ENCODE results near the gene NDST1.
"Not testable (repeated sequence)": the region's sequence is repeated elsewhere in the genome, so short reads cannot be mapped to it uniquely, and the experiment has no call there.

Gene NDST1

DNA sequence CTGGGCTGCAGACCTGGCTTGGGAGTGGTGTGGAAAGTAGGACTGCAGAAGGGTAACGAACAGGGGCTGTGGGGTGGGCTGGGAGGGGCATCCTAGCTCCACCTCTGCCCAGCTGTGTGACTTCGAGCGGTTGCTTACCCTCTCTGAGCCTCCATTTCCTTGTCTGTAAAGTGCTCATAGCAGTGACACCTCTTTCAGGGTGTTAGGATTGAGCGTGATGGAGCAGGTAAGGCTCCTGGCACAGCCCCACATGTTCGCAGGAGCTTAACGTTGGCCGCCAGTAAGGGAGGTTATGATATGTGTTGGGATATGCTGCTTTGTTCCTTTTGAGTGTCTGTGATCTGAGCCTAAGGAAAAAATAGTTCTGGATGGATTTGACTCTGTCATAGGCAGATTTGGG, 2.1 kb downstream of the NDST1 start:
- DNase-seq: no peak

DNA sequence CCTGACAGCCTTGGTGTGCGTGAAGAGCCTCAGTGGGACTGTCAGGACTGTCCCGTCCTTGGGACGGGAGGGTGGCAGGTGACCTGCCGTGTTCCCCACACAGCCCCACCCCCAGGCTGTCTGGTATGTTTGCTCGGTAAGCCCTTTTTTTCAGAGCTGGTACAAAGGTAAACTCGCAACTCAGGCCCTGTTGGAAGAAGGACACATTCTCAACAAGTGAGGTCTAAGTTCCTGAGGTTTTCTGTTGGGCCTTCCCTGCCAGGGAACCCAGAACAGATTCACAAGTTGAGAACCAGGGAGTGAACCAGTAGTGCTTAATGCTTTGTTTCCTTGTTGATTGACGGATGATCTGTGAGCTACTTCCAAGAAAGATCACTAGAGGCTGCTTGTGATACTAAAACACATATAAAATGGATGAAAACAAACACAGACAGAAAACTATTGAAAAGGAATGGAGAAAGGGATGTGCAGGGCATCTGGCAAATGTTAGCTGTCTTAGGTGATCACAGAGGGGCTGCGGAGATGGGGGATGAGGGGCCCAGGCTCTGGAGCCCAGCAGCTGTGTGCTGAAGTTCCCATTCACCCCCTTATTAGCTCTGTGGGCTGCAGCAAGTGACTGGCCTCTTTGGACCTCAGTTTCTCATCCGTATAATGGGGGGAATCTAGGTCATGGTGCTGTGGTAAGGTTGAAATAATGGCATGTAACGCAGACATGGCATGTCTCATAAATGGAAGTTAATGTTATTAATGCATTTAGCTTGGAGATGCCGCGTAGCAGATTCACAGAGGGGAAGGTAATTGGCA, 2.7 kb downstream of the NDST1 start:
- DNase-seq: no peak

DNA sequence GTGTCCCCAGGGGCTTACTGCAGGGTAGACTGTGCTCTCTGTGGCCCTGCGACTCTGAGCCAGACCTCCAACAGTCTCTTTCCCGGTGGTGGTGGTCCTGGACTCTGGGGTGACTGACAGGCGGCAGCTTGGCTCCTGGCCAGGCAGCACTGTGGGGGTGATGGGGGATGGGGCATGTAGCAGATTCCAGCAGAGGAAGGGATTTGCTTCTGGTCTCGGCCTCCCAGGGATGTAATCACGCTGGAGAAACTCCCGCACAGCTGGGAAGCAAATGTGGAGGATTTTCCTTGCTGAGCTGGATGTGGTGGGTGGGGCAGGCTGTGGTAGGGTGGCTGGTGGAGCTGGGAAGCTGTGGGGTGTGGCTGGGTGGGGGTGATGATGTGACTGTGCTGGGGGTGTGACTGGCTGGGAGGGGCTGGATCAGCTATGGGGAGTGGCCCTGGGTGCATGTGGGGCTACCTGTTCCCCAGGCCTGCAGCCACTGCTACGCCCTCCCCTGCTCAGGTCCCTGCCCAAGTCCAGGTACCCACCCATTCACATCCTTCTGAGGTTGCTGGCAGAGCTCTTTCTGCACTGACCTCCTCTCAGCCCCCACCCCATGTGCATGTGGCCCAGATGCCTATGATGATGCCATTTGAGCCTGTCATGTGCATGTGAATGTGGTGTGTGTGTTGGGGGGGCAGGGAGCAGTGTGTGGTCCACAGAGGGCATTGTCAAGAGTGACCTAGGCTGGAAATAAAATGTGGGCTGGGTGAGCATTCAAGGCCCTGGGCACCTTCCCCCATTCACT, 3.8 kb downstream of the NDST1 start:
- no peak for DNase-seq

DNA sequence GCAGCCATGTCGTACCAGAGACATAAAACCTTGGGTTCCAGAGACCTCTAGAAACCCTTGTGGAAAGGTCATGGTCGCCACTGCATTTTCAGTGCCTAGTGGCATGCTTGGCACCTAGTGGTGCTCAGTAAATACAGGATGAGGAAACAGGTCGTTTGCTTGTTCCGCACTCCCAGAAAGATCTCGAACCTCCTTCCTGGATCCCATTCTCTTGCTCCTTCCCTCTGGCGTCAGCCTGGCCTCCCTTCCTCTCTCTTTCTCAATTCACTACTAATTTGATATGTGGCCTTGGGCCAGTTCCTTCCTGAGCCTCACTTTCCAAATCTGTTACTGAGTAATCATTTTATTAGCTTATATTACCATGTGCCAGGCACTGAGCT, 4.4 kb downstream of the NDST1 start:
- no peak for DNase-seq

DNA sequence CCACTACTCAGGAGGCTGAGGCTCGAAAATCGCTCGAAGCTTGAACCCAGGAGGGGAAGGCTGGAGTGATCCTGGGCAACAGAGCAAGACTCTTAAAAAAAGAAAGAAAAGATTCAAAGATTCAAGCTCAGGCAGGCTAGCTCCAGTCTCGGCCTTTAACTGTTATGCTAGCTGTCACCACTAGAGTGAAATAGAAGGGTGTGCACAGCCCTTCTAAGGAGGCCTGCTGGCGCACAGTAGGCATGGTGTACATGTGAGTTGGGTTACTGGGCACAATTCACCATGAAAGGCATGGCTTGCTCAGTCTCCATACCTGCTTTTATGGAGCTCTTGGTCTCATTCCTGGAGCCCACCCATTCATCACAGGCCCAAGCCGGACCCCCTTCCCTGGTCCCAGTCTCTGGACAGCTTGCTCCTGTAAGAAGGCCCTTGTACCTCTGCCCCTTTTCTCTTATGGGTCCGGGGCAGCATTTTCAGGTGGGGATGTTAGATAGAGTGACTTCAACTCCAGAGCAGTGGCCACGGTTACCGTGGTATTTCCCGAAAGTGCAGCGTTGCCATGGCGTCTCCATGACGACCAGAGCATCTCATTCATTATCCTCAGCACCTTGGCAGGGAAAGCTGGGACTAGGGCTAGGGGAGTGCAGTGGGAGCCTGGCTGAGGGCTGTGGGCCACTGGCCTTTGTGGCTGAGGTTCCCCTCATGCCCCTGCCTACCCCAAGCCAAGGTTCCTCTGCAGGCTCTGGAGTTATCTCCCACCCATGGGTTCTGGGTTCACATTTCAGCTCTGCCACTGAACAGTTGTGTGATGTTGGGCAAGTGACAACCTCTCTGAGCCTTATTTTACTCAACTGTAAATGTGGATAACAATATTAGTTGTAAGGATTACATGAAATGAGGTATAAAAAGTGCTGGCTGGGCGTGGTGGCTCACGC, 5.7 kb downstream of the NDST1 start:
- no peak for DNase-seq

DNA sequence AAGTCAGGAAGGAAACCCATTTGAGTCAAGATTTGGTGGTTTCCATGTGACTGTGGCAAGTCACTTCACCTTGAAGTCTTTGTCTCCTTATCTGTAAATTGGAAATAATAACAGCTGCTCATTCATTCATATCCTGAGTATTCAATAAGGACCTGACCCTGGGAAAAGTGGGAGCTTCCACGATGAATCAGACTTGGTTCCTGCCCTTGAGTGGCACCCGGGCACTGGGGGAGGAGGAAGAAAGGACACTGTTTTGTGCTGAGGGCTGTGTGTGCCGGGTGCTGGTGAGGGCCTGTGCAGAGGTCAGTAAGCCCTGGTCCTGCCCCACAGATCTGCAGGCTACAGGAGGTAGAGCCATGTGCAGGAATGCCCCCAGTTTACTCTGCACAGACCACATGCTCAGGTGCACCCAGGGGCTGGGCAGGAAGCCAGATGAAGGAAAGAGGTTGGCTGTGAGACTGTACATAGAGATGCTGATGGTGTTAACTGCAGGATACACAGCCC, 6.8 kb downstream of the NDST1 start:
- no peak for DNase-seq

DNA sequence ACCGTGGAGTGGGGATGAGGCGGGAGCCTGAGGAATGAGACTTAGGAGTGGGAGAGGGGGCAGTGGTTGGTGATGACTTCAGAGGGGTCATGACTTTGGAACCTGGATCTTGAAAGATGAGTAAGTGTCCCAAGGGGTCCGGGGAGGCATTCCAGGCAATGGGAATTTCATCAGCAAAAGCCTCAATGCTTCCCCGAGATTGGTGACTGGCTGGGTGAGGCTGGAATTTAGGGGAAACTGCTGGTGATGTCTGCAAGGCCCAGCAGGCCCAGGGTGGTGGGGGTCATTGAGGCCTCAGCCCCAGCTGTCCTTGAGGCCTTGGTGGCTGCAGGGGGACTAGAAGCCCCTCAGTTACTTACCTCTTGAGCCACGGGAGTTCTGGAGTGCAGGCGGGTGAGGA, 7.5 kb downstream of the NDST1 start:
- DNase-seq: no peak

DNA sequence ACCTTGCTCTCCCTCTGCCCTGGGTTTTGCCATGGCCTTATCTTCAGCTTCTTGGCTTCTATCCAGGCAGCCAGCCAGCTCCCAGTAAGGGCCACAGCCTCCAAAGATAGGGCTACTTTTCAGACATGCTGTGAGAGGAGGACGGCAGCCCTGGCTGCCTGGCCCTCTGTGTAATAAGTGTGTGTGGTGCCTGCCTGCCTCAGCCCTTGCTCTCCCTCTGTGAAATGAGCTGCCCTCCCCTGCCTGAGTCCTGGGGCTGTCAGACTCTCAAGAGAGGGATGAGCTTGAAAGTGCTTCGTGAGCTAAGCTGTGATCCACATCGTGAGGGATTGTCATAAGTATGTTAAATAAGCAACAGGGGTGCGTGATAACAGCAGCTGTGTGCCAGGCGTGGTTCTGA, 8.1 kb downstream of the NDST1 start:
- no peak for DNase-seq

DNA sequence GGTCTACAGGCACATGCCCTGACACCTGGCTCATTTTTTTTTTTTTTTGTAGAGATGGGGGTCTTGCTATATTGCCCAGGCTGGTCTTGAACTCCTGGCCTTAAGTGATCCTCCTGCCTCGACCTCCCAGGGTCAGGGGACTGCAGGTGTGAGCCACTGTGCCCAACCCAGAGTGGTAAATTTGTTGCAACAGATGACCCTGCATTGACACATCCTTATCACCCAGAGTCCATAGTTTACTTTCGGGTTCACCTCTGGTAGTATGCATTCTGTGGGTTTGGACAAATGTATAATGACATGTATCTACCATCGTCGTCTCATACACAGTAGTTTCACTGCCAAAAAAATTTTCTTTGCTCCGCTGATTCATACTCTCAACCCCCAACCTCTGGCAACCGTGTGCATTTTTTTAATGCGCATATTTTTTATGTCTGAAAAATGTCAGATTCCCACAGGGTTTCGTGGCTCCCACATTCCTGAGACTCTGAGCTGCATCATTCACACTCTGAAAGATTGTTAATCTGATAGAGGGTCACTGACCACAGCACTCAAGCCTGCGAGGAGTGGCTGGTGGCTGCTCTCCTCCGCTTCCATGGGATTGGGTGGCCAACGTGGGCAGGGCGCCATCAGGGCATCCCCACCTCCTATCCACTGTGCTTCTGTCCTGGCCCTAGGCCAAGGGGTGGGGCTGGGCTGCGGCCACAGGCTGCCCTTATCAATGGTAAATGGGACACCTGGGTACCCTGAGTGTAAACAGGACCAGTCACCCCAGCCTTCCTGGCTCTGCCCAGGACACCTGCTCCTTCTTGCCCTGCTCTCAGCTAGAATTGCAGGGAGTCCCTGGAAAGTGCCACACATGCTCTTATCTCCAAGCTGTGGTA, 9.6 kb downstream of the NDST1 start:
- no peak for DNase-seq

DNA sequence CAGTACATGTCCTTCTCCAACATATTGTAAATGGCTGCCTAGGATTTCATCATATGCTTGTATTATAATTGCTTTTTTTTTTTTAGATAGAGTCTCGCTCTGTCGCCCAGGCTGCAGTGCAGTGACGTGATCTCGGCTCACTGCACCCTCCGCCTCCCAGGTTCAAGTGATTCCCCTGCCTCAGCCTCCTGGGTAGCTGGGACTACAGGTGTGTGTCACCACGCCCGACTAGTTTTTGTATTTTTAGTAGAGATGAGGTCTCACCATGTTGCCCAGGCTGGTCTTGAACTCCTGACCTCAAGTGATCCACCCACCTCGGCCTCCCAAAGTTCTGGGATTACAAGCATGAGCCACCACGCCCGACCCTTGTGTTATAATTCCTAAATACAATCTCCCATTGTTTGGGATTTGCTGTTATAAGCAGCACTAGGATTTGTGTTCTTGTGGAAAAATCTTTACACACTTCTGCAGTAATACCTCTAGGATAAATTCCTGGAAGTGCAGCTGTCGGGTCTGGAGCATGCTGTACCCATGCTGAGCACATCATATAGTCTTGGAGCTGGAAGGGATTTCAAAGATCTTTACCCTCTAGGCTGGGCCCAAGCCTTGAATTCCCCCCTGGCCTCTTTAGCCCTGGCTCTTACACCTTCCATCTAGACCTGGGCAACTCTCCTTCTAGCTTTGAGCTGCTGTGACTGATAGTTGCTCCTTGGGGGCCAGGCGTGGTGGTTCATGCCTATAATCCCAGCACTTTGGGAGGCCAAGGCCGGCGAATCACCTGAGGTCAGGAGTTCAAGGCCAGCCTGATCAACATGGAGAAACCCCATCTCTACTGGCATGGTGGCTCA, 11.0 kb downstream of the NDST1 start:
- DNase-seq: not testable (repeated sequence)

DNA sequence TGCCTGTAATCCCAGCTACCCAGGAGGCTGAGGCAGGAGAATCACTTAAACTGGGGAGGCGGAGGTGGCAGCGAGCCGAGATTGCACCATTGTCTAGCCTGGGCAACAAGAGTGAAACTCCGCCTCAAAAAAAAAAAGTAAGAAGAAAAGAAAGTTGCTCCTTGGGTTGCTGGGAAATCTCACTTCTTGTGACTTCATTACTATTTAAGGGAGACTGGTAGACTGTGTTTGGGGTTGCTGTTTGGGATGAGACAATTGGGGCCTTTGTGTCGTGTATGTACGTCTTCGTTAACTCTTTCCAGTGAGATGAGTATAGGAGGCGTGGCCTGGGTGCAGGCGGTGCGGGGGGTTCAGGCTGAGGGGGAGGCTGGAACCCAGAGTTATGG, 11.6 kb downstream of the NDST1 start:
- DNase-seq: no peak

DNA sequence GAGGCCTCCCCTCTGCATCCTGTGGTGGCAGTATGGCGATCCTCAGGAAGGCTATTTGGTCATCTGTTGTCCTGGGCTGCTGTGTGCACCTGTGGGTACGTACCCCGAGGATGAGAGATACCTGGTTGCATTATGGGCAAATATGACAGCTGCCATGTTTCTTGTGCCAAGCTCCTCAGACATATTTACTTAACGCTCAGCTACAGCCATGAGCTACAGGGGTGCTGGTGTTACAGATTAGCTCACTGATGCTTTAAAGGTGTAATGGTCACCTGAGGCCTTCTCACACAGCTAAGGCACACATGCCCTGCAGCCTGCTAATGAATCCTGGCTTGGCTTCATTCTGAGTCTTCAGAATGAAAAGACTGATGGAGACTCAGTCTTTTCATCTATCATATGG, 12.0 kb downstream of the NDST1 start:
- no peak for DNase-seq

DNA sequence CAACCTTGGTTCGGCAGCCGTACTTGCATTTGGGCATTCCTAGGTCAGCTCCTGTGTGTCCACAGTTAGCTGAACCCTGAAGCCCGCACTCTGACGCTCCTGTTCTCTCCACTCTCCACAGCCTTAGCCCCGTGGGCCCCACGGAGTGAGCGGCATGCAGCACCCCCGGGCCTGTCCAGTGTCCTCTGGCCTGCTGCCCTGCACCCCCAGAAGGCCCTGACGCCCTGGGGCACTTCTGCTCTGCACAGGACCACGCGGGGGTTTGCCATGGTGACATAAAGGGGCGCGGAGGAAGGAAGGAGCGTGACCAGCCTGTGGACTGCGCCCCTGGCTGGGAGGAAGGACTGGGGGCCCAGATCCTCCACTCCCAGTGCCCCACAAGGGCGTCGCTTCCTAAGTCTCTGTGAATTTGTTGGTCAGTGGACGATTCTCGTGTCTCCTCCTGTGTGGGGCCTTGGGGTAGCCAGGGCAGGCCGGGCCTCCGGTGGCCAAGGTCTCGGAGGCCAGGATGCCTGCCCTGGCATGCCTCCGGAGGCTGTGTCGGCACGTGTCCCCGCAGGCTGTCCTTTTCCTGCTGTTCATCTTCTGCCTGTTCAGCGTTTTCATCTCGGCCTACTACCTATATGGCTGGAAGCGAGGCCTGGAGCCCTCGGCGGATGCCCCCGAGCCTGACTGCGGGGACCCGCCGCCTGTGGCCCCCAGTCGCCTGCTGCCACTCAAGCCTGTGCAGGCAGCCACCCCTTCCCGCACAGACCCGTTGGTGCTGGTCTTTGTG, 13.0 kb downstream of the NDST1 start:
- DNase-seq: no peak

DNA sequence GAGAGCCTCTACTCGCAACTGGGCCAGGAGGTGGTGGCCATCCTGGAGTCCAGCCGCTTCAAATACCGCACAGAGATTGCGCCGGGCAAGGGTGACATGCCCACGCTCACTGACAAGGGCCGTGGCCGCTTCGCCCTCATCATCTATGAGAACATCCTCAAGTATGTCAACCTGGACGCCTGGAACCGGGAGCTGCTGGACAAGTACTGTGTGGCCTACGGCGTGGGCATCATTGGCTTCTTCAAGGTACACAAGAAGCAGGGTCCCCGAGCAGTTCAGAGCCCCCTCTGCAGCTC, 13.5 kb downstream of the NDST1 start:
- DNase-seq: no peak

DNA sequence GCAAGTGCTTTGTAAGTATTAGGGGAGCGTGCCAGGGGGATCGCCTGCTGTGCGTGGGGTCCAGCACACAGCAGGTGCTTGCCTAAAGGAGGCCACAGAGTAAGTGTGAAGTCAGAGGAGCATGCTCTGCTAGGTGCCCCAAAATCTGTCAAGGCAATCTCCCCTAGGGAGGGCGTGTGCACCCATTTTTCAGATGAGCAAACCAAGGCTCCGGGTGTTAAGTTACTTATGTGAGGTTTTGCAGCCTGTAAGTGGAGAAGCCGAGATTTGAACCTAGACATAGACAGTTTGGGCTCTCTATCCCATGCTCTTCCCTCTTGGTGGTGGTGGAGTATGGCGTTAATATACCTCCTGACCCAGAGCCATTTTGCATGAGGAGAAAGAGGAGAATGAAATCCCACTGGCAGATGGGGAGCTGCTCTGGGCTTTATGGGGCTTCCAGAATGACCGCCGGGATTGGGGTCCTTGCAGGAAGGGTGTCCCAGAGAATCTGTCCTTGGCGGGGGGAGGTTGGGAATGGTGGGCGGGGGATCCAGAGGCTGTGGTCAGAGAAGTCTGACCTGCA, 14.1 kb downstream of the NDST1 start:
- DNase-seq: no peak

DNA sequence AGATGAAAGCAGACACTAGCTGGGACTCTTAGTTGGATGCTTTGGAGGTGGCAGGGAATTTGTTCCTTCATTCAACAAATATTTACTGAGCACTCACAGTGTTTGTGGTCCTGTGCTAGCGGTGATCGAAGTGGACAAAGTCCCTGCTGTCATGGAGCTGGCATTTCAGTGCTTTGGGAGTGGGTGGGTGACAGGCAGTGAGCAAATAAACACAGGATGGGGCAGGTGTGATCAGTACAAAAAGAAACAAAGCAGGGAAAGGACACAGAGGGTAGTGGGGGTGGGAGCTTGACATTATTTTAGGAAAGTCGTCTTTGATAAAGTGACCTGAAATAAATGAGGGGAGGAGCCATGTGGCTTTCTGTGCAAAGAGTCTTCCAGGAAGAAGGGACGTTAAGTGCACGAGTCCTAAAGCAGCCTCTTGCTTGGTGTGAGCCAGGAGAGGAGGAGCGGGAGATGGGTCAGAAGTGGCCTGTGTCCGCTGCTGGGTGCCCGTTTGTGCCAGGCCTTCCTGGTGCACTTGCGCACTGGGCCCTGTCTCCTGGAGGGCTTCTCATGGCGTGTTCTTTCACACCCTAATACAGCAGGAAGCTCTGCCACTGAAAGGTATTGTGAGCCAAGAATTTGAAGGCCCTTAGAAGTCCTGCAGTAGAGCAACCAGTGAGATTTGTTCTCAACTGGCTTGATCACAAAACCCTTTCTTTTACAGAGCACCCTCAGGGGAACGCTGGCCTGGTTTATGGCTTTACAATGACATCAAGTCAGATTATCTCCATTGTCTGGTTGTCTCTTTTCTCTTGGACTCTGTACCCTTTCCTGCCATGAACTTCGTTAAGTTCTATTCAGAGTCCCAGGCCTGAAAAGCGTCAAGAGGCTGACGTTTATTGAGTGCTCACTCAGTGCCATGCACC, 14.8 kb downstream of the NDST1 start:
- no peak for DNase-seq

DNA sequence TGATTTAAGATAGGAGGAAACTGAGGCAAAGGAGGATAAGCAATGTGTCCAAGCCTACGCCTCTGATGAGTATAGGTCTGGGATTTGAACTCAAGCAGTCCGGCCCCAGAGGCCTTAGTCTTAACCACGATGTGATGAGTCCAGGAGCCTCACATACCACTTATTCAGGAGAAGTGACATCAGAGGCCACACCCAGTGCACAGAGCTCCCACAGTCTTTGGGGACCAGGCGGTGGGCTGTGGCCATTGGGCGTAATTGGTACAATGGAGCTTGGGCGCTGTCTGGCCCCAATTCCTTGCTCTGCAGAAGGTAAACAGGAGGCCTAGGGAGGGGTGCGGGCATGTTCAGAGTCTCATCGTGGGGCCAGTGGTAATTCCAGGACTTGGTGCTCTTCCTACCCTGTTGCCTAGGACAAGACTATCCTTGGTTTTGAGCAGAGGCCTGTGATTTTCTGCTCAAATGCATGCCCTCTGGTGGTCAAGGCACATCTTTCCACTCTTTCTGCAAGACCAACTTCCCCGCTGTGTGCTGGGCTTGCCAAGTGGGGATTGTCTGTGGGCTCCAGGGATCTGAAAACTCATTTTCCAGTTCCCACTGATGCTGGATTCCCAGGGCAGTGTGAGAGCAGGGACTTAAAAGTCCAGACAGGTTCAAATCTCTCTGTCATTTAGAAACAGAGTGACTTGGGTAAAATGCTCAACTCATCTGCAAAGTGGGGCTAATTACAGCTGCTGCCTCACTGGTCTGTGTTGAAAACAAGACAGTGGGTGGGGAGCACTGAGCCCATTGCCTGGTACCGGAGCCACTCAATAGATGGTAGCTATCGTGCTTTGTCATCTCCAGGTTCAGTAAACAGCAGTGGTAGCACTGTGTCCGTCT, 15.8 kb downstream of the NDST1 start:
- DNase-seq: peak; percentile 26

DNA sequence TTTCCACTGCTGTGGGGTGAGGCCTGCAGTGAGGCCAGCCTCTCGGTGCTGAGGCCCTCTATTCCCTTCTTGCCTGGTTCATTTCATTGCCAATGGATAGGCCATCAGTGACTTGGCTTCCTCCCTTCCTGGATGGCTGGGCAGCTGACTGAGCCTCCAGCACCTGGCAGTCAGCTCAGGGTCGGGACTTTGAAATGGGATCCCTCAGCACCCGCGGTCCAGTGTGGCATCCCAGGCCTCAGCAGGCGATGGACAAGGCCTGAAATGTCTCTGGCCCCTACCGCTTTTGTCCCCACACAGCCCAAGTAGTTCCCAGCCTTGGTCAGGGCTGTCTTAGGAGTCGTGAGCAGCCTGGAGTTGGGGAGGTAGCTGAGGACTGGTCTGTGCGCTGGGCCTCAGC, 17.2 kb downstream of the NDST1 start:
- no peak for DNase-seq
